Panc1 (cell line): ENCODE measurements around the gene SLC35C1. TPM values are rescaled to one million over a fixed set of nuclear protein-coding genes. Genes with fewer than 3 reads are reported as not detected.

Source experiments
- ATAC-seq: fragments of 200-7000 bp; cut with Tn5 transposase; 2 replicates; pipeline ENCODE4 v1.9.1; 2020; ENCODE audit warnings: mild to moderate bottlenecking, moderate library complexity
- BruUV-seq: library from RNA; stranded (reverse); fragments of 400-500 nt; replicated peaks from 2 replicates; lab custom pipeline; 2021; lab: Mats Ljungman, UMichigan
- CTCF ChIA-PET: fragments of 300-600 bp; sonication (Branson Sonifier 250); formaldehyde crosslinking; loops from one replicate; lab custom pipeline; 2022; ENCODE audit warnings: antibody characterized with exemption; lab: Charles Lee
- POLR2A ChIA-PET: fragments of 300-600 bp; sonication (Branson Sonifier 250); formaldehyde crosslinking; loops from one replicate; lab custom pipeline; 2022; ENCODE audit warnings: antibody characterized with exemption; lab: Charles Lee
- DNase-seq: peaks from one replicate; pipeline ENCODE4 v3.0.0-alpha.2; 2010; ENCODE audit warnings: low read depth, low spot score
- H3K27ac ChIP-seq: 2 replicates; pipeline ENCODE4 v1.5.1; 2011; ENCODE audit warnings: mild to moderate bottlenecking, low read length, inconsistent platforms
- H3K27me3 ChIP-seq: fragments of 200-500 bp; sonication (Bioruptor generic); 2 replicates; pipeline ENCODE4 v1.6.0; 2014; ENCODE audit warnings: low read length, inconsistent platforms; ENCODE audit not compliant: control insufficient read depth, insufficient read depth
- H3K36me3 ChIP-seq: fragments of 200-500 bp; sonication (Bioruptor generic); 2 replicates; pipeline ENCODE4 v1.5.1; 2014; ENCODE audit warnings: inconsistent platforms, mild to moderate bottlenecking, low read length, moderate library complexity; ENCODE audit not compliant: control insufficient read depth, insufficient read depth
- H3K4me1 ChIP-seq: 2 replicates; pipeline ENCODE4 v1.5.1; 2011; ENCODE audit warnings: inconsistent platforms, mild to moderate bottlenecking, low read length, moderate library complexity; ENCODE audit not compliant: control insufficient read depth, insufficient read depth
- H3K4me3 ChIP-seq, 2 experiments: 2 replicates each; pipeline ENCODE4 v1.5.1; 2011 to 2012; ENCODE audit warnings: low read depth in 2 of 2, low read length in 2 of 2, mild to moderate bottlenecking in 2 of 2, inconsistent platforms in 1 of 2, moderate library complexity in 1 of 2
- H3K9me3 ChIP-seq: fragments of 200-500 bp; sonication (Bioruptor generic); 2 replicates; pipeline ENCODE4 v1.5.1; 2014; ENCODE audit warnings: low read depth, mild to moderate bottlenecking, inconsistent platforms, low read length, moderate library complexity; ENCODE audit not compliant: control insufficient read depth, insufficient read depth
- CTCF ChIP-seq: fragments of 450-650 bp; IDR thresholded peaks from 2 replicates; pipeline ENCODE4 v1.5.1; 2017; ENCODE audit warnings: mild to moderate bottlenecking
- POLR2AphosphoS5 ChIP-seq: IDR thresholded peaks from 2 replicates; pipeline ENCODE4 v1.6.1; 2012; ENCODE audit warnings: mild to moderate bottlenecking, low read depth, low read length, moderate library complexity
- REST ChIP-seq, 2 experiments: IDR thresholded peaks; 2 replicates each; pipeline ENCODE4 v1.6.1; 2011 to 2012; ENCODE audit warnings: low read depth in 2 of 2, control low read depth in 1 of 2, low read length in 1 of 2, mild to moderate bottlenecking in 1 of 2, moderate library complexity in 1 of 2; ENCODE audit not compliant: insufficient read depth in 1 of 2
- SIN3A ChIP-seq: IDR thresholded peaks from 2 replicates; pipeline ENCODE4 v1.6.1; 2012; ENCODE audit warnings: low read depth, mild to moderate bottlenecking, low read length, moderate library complexity, borderline replicate concordance; ENCODE audit not compliant: insufficient read depth
- TCF7L2 ChIP-seq: IDR thresholded peaks from 2 replicates; pipeline ENCODE4 v1.6.1; 2011; ENCODE audit warnings: mild to moderate bottlenecking, low read depth, low read length, inconsistent platforms
- in situ Hi-C: cut with HindIII; loops from 2 replicates; pipeline ENCODE4 v1.10.0; 2016; ENCODE audit warnings: low sequenced_read_pairs, low pct_unique_long_range_greater_than_20kb
- intact Hi-C: fragments of 100-400 bp; cut with micrococcal nuclease; formaldehyde crosslinking; loops from one replicate; pipeline ENCODE4 v1.10.0; 2022; ENCODE audit not compliant: unreplicated experiment
- total RNA-seq: library from RNA; stranded (reverse); gene quantifications from one replicate; pipeline ENCODE4 v1.2.1, GENCODE V29; 2021; ENCODE audit not compliant: unreplicated experiment

The SLC35C1 gene
- total RNA-seq, 1 experiment from 2014 or later = 13.4 TPM

GRCh38 chr11:45773786-45774655 lies 30.9 kb upstream of the SLC35C1 start:
- H3K9me3 ChIP-seq = no peaks in the 10 kb centered on the region
- no TSS peak for BruUV-seq
- POLR2A ChIA-PET = no interaction called here
- CTCF ChIA-PET = interaction anchor here (0.7 kb wide), 1 partner anchor 47 kb away, joined by 3 read pairs; no protein-coding TSS in a partner anchor
- H3K4me3 ChIP-seq = no peak overlapping the region
- in situ Hi-C loops = no loop called here
- intact Hi-C loops = loop anchor here (5.0 kb wide), 1 partner anchor 97 kb away; no protein-coding TSS in a partner anchor
- DNase-seq = no peak
- TF ChIP-seq POLR2AphosphoS5 (no peak), REST (IDR thresholded peaks at IDR 0.05; ENCODE audit: insufficient read depth in 1 of 2, low read depth in 2 of 2, low read length in 1 of 2) (no peak), TCF7L2 (no peak), CTCF (no peak), SIN3A (no peak)
- no peak overlapping the region for H3K27ac ChIP-seq
- no peaks in the 10 kb centered on the region for H3K36me3 ChIP-seq
- ATAC-seq = no peak
- no peaks in the 10 kb centered on the region for H3K4me1 ChIP-seq
- H3K27me3 ChIP-seq = peaks cover 10% of the 10 kb centered on the region

GRCh38 chr11:45774786-45775185 lies 30.2 kb upstream of the SLC35C1 start:
- Histone ChIP-seq H3K4me3 (no peak overlapping the region), H3K36me3 (no peaks in the 10 kb centered on the region), H3K27ac (no peak overlapping the region), H3K9me3 (no peaks in the 10 kb centered on the region), H3K4me1 (no peaks in the 10 kb centered on the region), H3K27me3 (peaks cover 8% of the 10 kb centered on the region; the same call in 1 of the 2 replicates)
- no TSS peak for BruUV-seq
- intact Hi-C loops = loop anchor here (5.0 kb wide), 1 partner anchor 97 kb away; no protein-coding TSS in a partner anchor
- ChIA-PET POLR2A (no interaction called here), CTCF (interaction anchor here (0.7 kb wide), 1 partner anchor 46 kb away, joined by 3 read pairs; no protein-coding TSS in a partner anchor)
- TF ChIP-seq SIN3A (no peak), CTCF (no peak), POLR2AphosphoS5 (no peak), TCF7L2 (no peak), REST (IDR thresholded peaks at IDR 0.05; ENCODE audit: insufficient read depth in 1 of 2, low read depth in 2 of 2, low read length in 1 of 2) (no peak)
- in situ Hi-C loops = no loop called here
- DNase-seq (no peak), ATAC-seq (no peak)
